Mesenteric fat pad (tissue), 1 donor: ENCODE data around the gene ZCCHC3. TPM values are rescaled to one million over a fixed set of nuclear protein-coding genes. Genes with fewer than 3 reads are reported as not detected.
"Not testable (repeated sequence)": the region's sequence is repeated elsewhere in the genome, so short reads cannot be mapped to it uniquely, and the experiment has no call there.

ENCODE experiments used
- DNase-seq: peaks from one replicate; pipeline ENCODE4 v3.0.0-alpha.2; 2020; ENCODE audit warnings: low spot score
- total RNA-seq: library from RNA; stranded (reverse); fragmentation: NEBNext Ultra II Directional; extraction: Animal tissue kit (Norgen Biotek cat#: 25700); gene quantifications from one replicate; pipeline ENCODE4 v1.2.1, GENCODE V29; 2021
- donor health status: DM: yes; HTN: yes; CAD: no.

ZCCHC3 gene
- total RNA-seq, 1 donor from 2014 or later: 9.1 TPM

DNA sequence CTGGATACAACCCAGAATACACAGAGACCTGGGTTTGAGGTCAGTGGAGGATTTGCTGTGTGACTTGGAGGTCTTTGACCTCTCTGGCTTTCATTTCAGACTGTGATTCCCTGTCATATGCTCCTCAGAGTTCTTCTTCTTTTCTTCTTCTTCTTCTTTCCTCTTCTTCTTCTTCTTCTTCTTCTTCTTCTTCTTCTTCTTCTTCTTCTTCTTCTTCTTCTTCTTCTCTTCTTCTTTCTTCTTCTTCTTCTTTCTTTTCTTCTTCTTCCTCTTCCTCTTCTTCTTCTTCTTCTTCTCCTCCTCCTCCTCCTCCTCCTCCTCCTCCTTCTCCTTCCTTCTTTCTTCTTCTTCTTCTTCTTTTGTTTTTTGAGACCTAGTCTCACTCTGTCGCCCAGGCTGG, 38.7 kb downstream of the ZCCHC3 start:
- DNase-seq: not testable (repeated sequence)

DNA sequence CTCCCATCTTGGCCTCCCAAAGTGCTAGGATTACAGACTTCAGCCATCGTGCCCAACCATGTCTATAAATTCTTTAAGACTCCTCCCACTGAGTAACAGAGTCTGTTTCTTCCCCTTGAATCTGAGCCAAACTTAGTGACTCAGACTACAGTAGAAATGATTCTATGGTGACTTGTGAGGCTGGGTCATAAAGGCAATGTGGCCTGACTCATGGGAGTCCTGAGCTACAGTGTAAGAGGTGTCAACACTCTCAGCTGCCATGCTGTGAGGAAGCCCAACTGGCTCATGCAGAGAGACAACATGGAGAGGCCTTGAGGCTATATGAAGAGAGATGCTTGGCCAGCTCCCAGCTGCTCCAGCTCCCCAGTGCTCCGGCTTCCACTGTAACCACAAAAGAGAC, 44.3 kb downstream of the ZCCHC3 start:
- no peak for DNase-seq

DNA sequence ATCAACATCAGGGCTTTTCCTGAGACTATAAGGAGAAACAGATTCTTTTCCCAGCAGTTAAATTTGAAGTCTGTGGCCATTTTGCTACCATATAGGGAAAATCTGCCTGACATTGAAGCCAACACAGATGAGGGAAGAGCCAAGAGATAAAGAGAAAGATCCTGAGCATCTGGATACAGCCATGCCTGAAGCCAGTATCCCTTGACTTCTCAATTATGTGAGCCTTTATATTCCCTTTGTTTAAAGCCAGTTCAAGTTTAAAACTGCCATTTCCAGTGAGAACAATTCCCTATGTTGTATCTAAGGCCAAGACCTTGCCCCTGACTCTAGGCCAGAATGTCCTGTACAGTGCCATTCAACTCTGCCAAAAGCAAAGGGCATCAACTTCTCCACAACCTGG, 45.7 kb downstream of the ZCCHC3 start:
- no peak for DNase-seq

DNA sequence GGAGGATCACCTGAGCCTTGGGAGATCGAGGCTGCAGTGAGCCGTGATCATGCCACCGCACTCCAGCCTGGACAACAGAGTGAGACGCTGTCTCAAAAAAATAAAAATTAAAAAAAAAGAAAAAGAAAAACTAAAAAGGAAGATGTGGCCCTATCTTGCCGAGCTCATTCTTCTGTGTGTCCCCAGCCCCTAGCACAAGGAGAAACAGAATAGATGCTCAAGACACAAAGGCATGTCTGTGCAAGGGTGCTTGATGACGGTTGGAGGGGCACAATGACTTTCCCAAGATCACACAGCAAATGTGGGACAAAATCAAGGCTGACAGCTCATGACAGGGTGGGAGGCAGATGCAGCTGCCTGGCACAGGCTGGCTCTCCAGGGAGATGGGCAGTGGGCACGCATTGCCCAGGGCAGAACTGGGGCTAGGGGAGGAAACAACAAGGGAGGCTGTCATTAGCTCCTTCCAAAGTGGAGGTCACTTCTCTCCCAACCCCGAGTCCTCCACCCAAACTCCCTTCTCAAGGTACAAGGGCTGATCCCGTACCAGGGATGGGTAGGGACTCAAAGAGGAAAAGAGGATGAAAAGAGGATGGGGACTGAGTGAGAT, 48.8 kb downstream of the ZCCHC3 start:
- DNase-seq: no peak

DNA sequence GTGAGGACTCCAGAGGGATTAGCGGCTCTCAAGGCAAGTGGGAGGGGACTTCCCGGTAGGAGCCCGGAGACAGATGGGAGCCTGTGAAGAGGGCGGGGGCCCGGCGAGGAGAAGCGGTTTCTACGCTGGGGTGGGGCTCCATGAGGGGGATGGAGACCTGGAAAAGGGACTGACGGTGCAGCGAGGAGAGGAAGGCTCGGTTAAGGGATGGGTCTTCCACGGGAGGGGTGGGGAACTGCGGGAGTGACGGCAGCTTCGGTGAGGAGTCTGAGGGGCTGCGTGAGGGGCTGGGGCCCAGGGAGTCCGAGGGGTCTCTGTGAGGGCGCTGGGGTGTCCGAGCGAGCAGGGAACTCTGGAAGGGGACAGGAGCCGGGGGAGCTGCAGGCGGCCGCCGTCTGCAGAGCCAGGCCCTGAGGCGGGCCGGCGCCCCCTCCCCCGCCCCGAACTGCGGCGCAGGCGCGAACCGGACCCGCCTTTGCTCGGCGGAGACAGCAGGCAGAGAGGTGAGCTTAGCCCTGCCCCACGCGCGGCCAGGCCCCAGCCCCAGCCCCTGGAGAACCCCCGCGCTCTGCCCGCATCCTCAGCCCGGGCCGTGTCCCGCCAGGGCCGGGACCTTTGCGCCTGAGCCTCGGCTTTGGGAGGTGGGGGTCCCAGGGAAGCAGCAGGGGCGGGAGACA, 49.4 kb downstream of the ZCCHC3 start, which contains the start of gene NRSN2:
TSS of gene NRSN2 (plus strand) at position 472 of the 677 bp plus-strand sequence. CDS start 2,533 bp downstream, outside the sequence.
- no peak for DNase-seq

DNA sequence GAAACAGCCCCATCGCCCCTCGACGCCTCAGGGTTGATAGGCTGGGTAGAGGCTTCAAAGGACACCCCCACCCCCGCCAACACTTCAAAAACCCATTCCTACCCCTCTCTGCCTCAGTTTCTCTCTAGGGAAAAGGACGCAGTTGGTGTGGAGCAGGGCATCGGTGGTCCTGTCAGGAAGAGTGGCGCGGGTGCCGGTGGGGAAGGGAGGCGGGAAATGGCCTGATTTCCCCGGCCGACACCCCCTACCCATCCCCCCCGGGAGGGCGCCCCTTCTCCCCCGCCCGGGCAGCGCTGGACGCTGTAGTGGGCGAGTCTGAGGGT, 49.9 kb downstream of the ZCCHC3 start:
- no peak for DNase-seq

DNA sequence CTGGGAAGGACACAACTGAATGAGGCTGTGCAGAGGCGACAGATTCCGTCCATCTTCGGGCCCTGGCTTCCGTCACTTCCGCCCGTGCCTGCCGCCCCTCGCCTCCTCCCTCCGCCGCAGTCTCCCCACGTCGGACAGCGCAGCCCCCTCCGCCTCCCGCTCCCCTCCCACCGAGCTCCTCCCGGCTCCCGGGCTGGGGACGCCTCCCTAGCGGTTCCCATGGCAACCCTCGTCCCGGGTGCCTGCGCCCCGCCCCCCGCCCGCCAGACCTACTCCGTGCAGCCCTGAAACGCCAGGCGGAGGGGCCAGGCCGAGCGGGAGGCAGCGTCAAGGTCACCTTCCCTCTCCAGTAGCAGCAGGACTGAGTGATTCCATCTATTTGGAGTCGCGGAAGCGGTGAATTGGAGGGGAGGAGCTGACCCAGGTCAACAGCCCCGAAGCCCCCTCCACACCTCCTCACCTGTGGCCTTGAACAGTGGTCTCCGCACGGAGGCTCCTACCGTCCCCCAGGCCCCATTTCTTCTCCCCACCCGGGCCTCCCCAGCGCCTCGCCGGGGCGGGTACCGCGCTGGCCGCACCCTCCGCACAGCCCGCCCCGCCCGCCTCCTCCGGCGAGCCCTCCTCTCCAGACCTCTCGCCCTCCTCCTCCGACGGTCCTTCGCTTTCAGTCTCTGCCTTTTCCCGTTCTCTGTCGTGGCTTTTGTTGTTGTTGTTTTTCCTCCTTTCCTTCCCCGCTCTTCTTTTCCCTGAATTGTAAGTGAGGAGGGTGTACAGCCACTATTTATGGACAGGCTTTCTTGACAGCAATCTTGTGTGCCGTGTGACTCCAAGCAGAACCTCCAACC, 50.5 kb downstream of the ZCCHC3 start:
- DNase-seq: peak; percentile 96

DNA sequence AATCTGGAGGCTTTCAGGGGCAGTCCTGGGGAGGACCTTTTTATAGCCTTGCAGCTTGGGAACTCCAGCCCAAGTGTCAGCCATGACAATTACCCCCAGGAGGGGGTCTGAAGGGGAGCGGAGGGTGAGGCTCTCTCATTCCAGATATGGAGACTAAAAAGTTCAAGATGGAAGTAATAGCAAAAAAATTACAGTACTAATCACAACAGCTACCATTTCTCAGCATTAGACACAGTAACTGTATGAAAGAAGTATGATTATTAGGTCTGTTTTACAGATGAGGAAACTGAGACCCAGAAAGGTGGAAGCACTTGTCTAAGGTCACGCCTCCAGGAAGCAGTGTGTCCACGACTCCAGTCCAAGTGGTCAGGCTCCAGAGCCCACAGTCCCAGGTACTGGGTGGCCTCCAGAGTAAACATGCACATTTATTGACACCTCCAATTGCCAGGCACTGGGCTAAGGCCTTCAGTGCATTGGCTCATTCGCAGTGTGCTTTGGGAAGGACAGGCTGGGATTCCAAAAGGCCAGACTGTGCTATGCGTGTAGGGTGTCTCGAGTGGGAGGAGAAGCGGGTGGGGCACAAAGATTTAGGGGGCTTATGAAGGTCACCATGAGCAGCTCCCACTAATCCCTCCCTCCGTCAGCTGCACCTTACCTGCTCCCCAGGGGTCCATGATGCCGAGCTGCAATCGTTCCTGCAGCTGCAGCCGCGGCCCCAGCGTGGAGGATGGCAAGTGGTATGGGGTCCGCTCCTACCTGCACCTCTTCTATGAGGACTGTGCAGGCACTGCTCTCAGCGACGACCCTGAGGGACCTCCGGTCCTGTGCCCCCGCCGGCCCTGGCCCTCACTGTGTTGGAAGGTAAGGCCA, 51.8 kb downstream of the ZCCHC3 start:
- no peak for DNase-seq

Other genes with a start within 250 kb of the ZCCHC3 start
- not detected for gene DEFB125, start 209.9 kb upstream of the ZCCHC3 start, total RNA-seq
- gene DEFB126, start 155.0 kb upstream of the ZCCHC3 start, total RNA-seq: not detected
- gene DEFB127, start 140.1 kb upstream of the ZCCHC3 start, total RNA-seq: not detected
- gene DEFB128, start 107.9 kb upstream of the ZCCHC3 start, total RNA-seq: not detected
- gene DEFB129, start 70.3 kb upstream of the ZCCHC3 start, total RNA-seq: not detected
- gene DEFB132, start 39.8 kb upstream of the ZCCHC3 start, total RNA-seq: 1.5 TPM
- 5.0 TPM for gene C20orf96, start 6.8 kb upstream of the ZCCHC3 start, total RNA-seq
- 8.5 TPM for gene SOX12, start 28.0 kb downstream of the ZCCHC3 start, total RNA-seq
- 21.3 TPM for gene NRSN2, start 49.5 kb downstream of the ZCCHC3 start, total RNA-seq
- gene TRIB3, start 83.2 kb downstream of the ZCCHC3 start, total RNA-seq: 9.4 TPM
- 60.1 TPM for gene RBCK1, start 110.7 kb downstream of the ZCCHC3 start, total RNA-seq
- 47.0 TPM for gene TBC1D20, start 165.0 kb downstream of the ZCCHC3 start, total RNA-seq
- gene CSNK2A1, start 246.2 kb downstream of the ZCCHC3 start, total RNA-seq: 132 TPM